Kidney (tissue), 14 donors: ENCODE measurements around the gene PIKFYVE. TPM values are rescaled to one million over a fixed set of nuclear protein-coding genes. Genes with fewer than 3 reads are reported as not detected.

Experiments used
- DNase-seq, 5 donors: peaks; one replicate each; pipeline ENCODE4 v3.0.0-alpha.2; 2013 to 2020
- FAIRE-seq: peaks from 2 replicates; lab custom pipeline; 2012; peaks lifted over from hg19 to GRCh38; lab: Jason Lieb, UNC
- H3K27ac ChIP-seq, 2 donors: one replicate each; pipeline ENCODE4 v1.7.0; 2013; ENCODE audit warnings: low read depth in 2 of 2, low read length in 2 of 2, inconsistent platforms in 1 of 2
- H3K27me3 ChIP-seq: one replicate; pipeline ENCODE4 v1.7.1; 2013; ENCODE audit warnings: low read length, inconsistent platforms; ENCODE audit not compliant: control insufficient read depth, insufficient read depth
- H3K36me3 ChIP-seq, 3 donors: one replicate each; pipeline versions ENCODE4 v1.7.0 to v1.7.1; 2013; ENCODE audit warnings: low read length in 3 of 3, control low read depth in 1 of 3, inconsistent platforms in 1 of 3; ENCODE audit not compliant: insufficient read depth in 3 of 3, control insufficient read depth in 2 of 3
- H3K4me1 ChIP-seq, 3 donors: one replicate each; pipeline versions ENCODE4 v1.7.0 to v1.7.1; 2013; ENCODE audit warnings: low read length in 3 of 3, inconsistent platforms in 1 of 3, low read depth in 1 of 3; ENCODE audit not compliant: control insufficient read depth in 2 of 3, insufficient read depth in 2 of 3
- H3K4me3 ChIP-seq, 3 donors: one replicate each; pipeline versions ENCODE4 v1.7.0 to v1.8.1; 2013; ENCODE audit warnings: low read length in 3 of 3, control low read depth in 1 of 3, inconsistent platforms in 1 of 3
- H3K9ac ChIP-seq, 3 donors: one replicate each; pipeline versions ENCODE4 v1.7.0 to v1.7.1; 2013; ENCODE audit warnings: low read length in 3 of 3, control low read depth in 1 of 3, inconsistent platforms in 1 of 3
- H3K9me3 ChIP-seq, 3 donors: one replicate each; pipeline versions ENCODE4 v1.7.0 to v1.7.1; 2013; ENCODE audit warnings: low read length in 3 of 3, control low read depth in 1 of 3, inconsistent platforms in 1 of 3; ENCODE audit not compliant: control insufficient read depth in 2 of 3, insufficient read depth in 1 of 3
- CTCF ChIP-seq: IDR thresholded peaks from 3 replicates; pipeline ENCODE4 v1.5.1; 2012; ENCODE audit warnings: mild to moderate bottlenecking, moderate library complexity, borderline replicate concordance; ENCODE audit not compliant: insufficient read depth; ENCODE audit errors: extremely low read depth
- intact Hi-C: fragments of 100-400 bp; cut with DNase I; formaldehyde crosslinking; loops from one replicate; pipeline ENCODE4 v1.11.1; 2022
- polyA plus RNA-seq: library from polyadenylated mRNA; stranded (reverse); fragments of 350-450 nt; fragmentation: Illumina TruSeq; extraction: RNeasy Lipid Tissue Mini Kit (QIAGEN cat#74804); gene quantifications from one replicate; pipeline ENCODE4 v1.2.3, GENCODE V29; 2014; ENCODE audit warnings: low read depth, low replicate concordance; ENCODE audit not compliant: insufficient read depth
- total RNA-seq: library from RNA; stranded (reverse); fragmentation: NEBNext Ultra II Directional; extraction: Animal tissue kit (Norgen Biotek cat#: 25700); gene quantifications from one replicate; pipeline ENCODE4 v1.2.1, GENCODE V29; 2021
- donor health status: control.
- donor health status: control.
- donor health status: control.
- donor health status: control.
- donor health status: control.
- donor health status: DM: yes; HTN: yes; CAD: no.
- donor health status: Normal renal cell carcinoma (clear cell type).

Gene PIKFYVE
- total and polyA plus RNA-seq, 2 donors from 2014 or later: 3.4 to 31.5 TPM

DNA sequence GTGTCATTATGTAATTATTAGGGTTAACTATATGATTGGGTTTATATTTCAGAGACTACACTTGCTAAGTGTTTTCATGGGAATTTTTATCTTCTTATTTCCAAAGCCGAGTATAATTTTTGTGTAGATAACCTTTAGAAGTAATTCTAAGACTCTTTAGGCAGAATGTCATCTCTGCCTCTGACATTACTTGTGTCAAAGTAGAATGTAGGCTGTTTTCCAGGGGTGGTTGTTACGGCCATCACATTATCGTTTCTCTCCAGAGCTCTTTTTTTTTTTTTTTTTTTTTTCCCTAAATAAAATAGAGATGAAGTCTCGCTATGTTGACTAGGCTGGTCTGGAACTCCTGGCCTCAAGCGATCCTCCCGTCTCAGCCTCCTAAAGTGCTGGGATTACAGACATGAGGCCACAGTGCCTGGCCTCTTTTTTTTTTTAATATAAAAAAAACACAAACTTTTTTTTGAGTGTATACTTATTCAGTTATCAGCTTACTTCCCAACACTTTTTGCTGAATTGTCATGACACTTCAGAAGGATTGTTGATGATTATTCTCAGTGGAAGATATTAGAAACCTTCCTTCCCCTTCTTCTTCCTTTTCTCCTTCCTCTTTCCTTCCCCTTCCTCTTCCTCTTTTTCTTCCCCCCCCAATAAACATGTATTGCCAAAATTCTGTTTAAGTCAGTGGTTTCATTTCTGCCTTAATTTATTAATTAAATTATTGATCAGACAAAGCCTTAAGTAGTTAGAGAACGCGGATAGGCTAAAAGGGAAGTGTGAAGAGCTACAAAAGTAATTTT lies 2.3 kb downstream of the PIKFYVE start:
- no peak for TF ChIP-seq CTCF
- no peak for DNase-seq
- Histone ChIP-seq H3K9me3 (no peaks in the 10 kb centered on the region), H3K4me1 (peaks cover 0 to 12% (median 4%) of the 10 kb centered on the region in 3 donors), H3K27ac (no peak overlapping the region), H3K36me3 (peaks cover 0 to 2% (median 0%) of the 10 kb centered on the region in 3 donors), H3K9ac (no peak overlapping the region), H3K4me3 (peak overlapping the region in 1 of 3 donors; percentile 4), H3K27me3 (peaks cover 2% of the 10 kb centered on the region)
- intact Hi-C loops: no loop called here
- FAIRE-seq: no peak

DNA sequence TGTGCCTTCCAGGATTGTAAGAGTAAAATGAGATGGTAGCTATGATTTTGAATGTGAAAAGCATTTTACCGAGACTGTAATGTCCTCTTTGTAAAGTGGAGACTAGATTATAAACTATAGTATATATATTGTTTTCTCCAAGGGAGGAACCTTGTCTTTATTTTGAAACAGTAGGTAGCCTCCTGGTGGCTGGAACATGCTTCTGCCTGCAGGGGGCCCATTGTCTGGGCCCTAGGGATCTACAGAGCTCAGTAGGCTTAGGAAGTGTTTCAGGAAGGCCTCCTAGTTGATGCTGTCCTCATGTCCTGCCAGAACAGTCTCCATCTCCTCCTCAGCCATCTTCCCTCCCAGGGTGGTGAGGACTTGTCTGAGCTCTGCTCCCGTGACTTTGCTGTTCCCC lies 3.0 kb downstream of the PIKFYVE start:
- DNase-seq (no peak), FAIRE-seq (no peak)
- Histone ChIP-seq H3K36me3 (peaks cover 0 to 4% (median 3%) of the 10 kb centered on the region in 3 donors), H3K9me3 (no peaks in the 10 kb centered on the region), H3K27me3 (peaks cover 2% of the 10 kb centered on the region), H3K27ac (no peak overlapping the region), H3K4me1 (peaks cover 0 to 12% (median 4%) of the 10 kb centered on the region in 3 donors), H3K9ac (no peak overlapping the region), H3K4me3 (no peak overlapping the region)
- intact Hi-C loops: no loop called here
- no peak for TF ChIP-seq CTCF

GRCh38 chr2:208274748-208275147 lies 8.7 kb downstream of the PIKFYVE start:
- intact Hi-C loops: no loop called here
- Histone ChIP-seq H3K9me3 (no peaks in the 10 kb centered on the region), H3K27me3 (no peaks in the 10 kb centered on the region), H3K4me1 (no peaks in the 10 kb centered on the region), H3K36me3 (peaks cover 11 to 38% (median 18%) of the 10 kb centered on the region in 3 donors), H3K4me3 (no peak overlapping the region), H3K9ac (no peak overlapping the region), H3K27ac (no peak overlapping the region)
- FAIRE-seq (no peak), DNase-seq (no peak)
- TF ChIP-seq CTCF: no peak
